Fibroblast of mammary gland (primary cell): ENCODE results near the gene PCDH15.
"Not testable (repeated sequence)": the region's sequence is repeated elsewhere in the genome, so short reads cannot be mapped to it uniquely, and the experiment has no call there.

Experiments used
- DNase-seq: peaks from one replicate; pipeline ENCODE4 v3.0.0-alpha.2; 2010; ENCODE audit warnings: low read depth
- H3K4me3 ChIP-seq: 2 replicates; pipeline ENCODE4 v1.5.1; 2011; ENCODE audit warnings: low read depth, mild to moderate bottlenecking, low read length, moderate library complexity; ENCODE audit not compliant: control insufficient read depth
- TF ChIP-seq, protein P1 (sequence below): conservative IDR thresholded peaks from 2 replicates; pipeline ENCODE4 v1.5.1; 2011; ENCODE audit warnings: low read depth, low read length, inconsistent platforms; ENCODE audit not compliant: control insufficient read depth, insufficient read depth

Gene PCDH15

DNA sequence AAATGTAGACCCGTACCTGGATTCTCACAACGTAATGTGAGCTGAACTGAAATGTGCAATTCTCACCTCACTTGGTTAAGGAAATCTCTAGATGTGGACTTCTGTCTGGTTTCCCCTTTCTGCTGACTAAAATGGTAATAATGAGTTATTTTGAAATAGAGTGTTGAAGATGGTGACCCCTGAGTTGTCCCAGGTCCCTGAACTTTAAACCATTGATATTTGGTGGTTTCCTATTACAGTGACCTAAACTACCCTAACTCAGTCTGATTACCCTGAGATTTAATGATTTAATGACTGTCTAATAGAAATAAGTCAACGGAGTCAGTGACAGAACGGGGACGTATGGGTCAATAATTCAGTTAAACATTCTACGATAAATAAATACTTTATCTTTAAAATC is 845.9 kb downstream of the PCDH15 start:
- TF ChIP-seq, protein P1, sequence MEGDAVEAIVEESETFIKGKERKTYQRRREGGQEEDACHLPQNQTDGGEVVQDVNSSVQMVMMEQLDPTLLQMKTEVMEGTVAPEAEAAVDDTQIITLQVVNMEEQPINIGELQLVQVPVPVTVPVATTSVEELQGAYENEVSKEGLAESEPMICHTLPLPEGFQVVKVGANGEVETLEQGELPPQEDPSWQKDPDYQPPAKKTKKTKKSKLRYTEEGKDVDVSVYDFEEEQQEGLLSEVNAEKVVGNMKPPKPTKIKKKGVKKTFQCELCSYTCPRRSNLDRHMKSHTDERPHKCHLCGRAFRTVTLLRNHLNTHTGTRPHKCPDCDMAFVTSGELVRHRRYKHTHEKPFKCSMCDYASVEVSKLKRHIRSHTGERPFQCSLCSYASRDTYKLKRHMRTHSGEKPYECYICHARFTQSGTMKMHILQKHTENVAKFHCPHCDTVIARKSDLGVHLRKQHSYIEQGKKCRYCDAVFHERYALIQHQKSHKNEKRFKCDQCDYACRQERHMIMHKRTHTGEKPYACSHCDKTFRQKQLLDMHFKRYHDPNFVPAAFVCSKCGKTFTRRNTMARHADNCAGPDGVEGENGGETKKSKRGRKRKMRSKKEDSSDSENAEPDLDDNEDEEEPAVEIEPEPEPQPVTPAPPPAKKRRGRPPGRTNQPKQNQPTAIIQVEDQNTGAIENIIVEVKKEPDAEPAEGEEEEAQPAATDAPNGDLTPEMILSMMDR = no peak
- no peak for DNase-seq
- H3K4me3 ChIP-seq = no peak overlapping the region

DNA sequence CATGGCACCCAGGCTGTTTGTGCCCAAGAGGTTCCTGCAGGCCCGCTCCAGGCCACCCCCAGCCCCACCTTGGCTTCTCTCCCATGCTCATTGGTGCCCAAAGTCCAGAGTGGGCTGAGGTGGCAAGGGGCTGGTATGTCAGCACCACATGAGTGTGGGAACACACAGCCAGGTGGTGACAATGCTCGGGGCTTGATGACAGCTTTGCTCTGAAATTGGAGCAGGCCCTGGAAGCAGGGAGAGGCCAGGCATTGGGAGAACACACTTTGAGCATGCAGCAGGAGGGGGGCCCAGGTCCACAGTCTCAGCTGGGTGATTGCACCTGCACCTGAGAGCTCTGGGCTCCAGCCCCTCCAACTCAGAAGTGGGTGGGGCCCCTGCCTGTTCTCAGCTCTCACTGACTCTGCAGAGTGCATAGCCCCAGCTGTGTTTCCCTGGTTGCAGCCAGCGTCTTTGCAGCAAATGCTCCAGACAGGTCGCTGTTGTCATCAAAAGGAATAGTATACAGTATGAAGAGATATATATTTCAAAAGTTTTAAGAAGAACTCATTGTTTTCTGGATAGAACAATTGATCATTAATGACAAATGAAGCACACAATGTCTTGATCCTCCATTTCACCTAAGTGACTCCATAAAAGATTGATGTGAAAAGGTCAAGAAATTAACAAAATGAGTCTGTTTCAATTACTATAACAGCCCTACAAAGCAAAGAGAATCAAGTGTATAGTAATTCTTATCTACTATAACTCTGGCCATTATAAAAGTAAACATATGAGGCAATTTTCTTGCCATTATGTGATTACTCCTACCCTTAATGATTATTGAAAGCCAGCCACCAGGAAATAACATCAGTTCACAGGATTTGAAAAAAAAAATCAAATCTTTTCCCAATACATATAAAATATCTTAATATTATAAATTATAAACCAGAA is 848.1 kb downstream of the PCDH15 start:
- DNase-seq = no peak
- H3K4me3 ChIP-seq = no peak overlapping the region
- TF ChIP-seq, protein P1 = no peak

DNA sequence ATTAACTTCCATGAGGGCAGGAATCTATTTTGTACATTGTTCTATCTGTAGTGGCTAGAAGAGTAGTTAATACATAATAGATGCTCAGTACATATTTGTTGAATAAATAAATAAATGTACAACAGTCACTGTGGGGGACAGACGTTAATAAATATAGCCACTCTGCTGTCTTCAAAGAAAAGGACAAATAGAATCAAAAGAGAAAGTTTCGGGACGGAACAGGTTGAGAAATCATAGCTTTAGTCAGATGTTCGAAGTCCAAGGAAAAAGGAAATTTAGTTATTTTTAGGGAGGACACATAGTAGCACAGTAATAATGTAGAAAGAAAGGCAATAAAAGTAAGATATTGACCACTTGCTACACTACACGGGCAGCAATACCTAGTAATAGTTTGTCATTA is 861.4 kb downstream of the PCDH15 start:
- TF ChIP-seq, protein P1 = no peak
- no peak for DNase-seq
- H3K4me3 ChIP-seq = no peak overlapping the region

DNA sequence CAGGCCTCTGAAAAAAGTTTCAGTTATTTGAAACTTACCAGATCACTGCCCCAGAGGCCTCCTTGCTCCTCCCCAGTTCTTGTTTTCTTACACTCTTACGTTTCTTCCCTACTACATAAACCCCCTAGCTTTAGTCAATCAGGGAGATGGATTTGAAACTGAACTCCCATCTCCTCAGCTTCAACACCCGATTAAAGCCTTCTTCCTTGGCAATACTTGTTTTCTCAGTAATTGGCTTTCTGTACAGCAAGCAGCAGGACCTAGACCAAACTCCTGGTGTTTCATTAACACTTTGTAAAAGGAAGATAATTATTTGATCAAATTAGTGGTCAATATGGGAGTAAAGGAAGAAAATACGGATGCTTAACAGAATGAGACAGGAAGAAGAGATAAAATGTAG is 870.4 kb downstream of the PCDH15 start:
- H3K4me3 ChIP-seq = no peak overlapping the region
- TF ChIP-seq, protein P1 = no peak
- no peak for DNase-seq

DNA sequence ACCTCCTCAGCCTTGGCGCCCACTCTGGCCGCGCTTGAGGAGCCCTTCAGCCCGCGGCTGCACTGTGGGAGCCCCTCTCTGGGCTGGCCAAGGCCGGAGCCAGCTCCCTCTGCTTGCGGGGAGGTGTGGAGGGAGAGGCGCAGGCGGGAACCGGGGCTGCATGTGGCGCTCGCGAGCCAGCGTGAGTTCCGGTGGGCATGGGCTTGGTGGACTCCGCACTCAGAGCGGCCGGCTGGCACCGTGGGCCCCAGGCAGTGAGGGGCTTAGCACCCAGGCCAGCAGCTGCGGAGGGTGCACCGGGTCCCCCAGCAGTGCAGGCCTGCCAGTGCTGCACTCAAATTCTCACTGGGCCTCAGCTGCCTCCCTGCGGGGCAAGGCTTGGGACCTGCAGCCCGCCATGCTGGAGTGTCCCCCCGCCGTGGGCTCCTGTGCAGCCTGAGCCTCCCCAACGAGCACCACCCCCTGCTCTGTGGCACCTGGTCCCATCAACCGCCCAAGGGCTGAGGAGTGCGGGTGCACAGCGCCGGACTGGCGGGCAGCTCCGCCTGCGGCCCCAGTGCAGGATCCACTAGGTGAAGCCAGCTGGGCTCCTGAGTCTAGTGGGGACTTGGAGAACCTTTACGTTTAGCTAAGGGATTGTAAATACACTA is 876.9 kb downstream of the PCDH15 start:
- not testable (repeated sequence) for DNase-seq, H3K4me3 ChIP-seq

DNA sequence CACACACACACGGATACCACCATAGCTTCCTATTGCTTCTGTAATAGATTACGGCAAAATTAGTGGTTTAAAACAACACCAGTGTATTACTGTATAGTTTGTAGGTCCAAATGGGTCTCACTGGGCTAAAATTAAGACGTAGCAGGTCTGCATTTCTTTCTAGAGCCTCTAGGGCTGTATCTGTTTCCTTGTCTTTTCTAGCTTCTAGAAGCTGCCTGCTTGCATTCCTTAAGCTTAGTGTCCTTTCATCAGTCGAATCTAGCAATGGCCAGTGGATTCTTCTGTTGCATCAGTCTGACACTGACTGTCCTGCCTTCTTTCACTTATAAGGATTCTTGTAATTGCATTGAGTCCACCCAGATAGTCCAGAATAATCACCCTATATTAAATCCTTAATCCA is 882.3 kb downstream of the PCDH15 start:
- no peak overlapping the region for H3K4me3 ChIP-seq
- TF ChIP-seq, protein P1 = no peak
- DNase-seq = no peak

DNA sequence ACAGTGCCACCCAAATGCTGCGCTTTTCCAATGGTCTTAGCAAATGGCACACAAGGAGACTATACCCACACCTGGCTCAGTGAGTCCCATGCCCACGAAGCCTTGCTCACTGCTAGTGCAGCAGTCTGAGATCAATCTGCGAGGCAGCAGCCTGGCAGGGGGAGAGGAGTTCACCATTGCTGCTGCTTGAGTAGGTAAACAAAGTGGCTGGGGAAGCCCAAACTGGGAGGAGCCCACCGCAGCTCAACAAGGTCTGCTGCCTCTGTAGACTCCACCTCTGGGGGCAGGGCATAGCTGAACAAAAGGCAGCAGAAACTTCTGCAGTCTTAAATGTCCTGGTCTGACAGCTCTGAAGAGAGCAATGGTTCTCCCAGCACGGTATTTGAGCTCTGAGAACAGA is 891.2 kb downstream of the PCDH15 start:
- H3K4me3 ChIP-seq = no peak overlapping the region
- TF ChIP-seq, protein P1 = no peak
- DNase-seq = no peak
